Heart right ventricle (tissue), 16 donors: Measurements from ENCODE around the gene CCT8L2. TPM values are rescaled to one million over a fixed set of nuclear protein-coding genes. Genes with fewer than 3 reads are reported as not detected.
"Not testable (repeated sequence)": the region's sequence is repeated elsewhere in the genome, so short reads cannot be mapped to it uniquely, and the experiment has no call there.

Source experiments
- ATAC-seq, 8 donors: fragments of 200-7000 bp; cut with Tn5 transposase; one replicate each; pipeline ENCODE4 v1.9.1; 2020; ENCODE audit warnings: mild to moderate bottlenecking in 8 of 8, moderate library complexity in 8 of 8, moderate number of reproducible peaks in 1 of 8
- DNase-seq, 2 donors: peaks; one replicate each; pipeline ENCODE4 v3.0.0-alpha.2; 2020
- H3K27ac ChIP-seq, 10 donors: fragments of 200-600 bp; sonication (generic) in 2 of 10; one replicate each; pipeline versions ENCODE4 v1.5.0 to v1.8.0; 2020 to 2022; ENCODE audit warnings: mild to moderate bottlenecking in 3 of 10
- H3K27me3 ChIP-seq, 7 donors: fragments of 200-600 bp; one replicate each; pipeline ENCODE4 v1.8.0; 2021 to 2022; ENCODE audit warnings: mild to moderate bottlenecking in 2 of 7
- H3K36me3 ChIP-seq, 9 donors: fragments of 200-600 bp; sonication (generic) in 1 of 9; one replicate each; pipeline versions ENCODE4 v1.5.0 to v1.8.0; 2020 to 2022; ENCODE audit warnings: mild to moderate bottlenecking in 2 of 9
- H3K4me1 ChIP-seq, 9 donors: fragments of 200-600 bp; sonication (generic) in 1 of 9; one replicate each; pipeline versions ENCODE4 v1.5.0 to v1.8.0; 2020 to 2022; ENCODE audit warnings: mild to moderate bottlenecking in 4 of 9
- H3K4me3 ChIP-seq, 10 donors: fragments of 200-600 bp; sonication (generic) in 2 of 10; one replicate each; pipeline versions ENCODE4 v1.5.0 to v1.8.0; 2020 to 2022; ENCODE audit warnings: mild to moderate bottlenecking in 7 of 10, moderate library complexity in 2 of 10
- H3K9me3 ChIP-seq, 11 donors: fragments of 200-600 bp in 10 of 11; sonication (generic) in 2 of 11; one replicate each; pipeline versions ENCODE4 v1.5.0 to v1.8.0; 2013 to 2022; ENCODE audit warnings: mild to moderate bottlenecking in 2 of 11, control low read depth in 1 of 11, moderate library complexity in 1 of 11
- CTCF ChIP-seq, 9 donors: fragments of 200-600 bp; sonication (generic) in 2 of 9; IDR thresholded peaks; one replicate each; pipeline versions ENCODE4 v1.5.0 to v1.8.0; 2021 to 2022; ENCODE audit warnings: antibody characterized with exemption in 9 of 9, mild to moderate bottlenecking in 5 of 9, moderate library complexity in 1 of 9
- whole genome bisulfite sequencing, 2 donors: extraction: QIAGEN DNeasy Blood & Tissue Kit; methylation state at CpG; one replicate each; pipeline ENCODE4 v1.1.7; 2013; ENCODE audit warnings: inconsistent platforms in 1 of 2; 5-methylcytosine and 5-hydroxymethylcytosine counted together
- intact Hi-C, 10 donors: fragments of 100-400 bp; cut with DNase I; formaldehyde crosslinking; loops; one replicate each; pipeline versions ENCODE4 v1.11.1 to v1.14.2; 2022
- polyA plus RNA-seq, 2 donors: library from polyadenylated mRNA; stranded (reverse); fragments of 200-250 nt; gene quantifications; one replicate each; pipeline ENCODE4 v1.2.3, GENCODE V29; 2013
- total RNA-seq, 10 donors: library from RNA; stranded (reverse); fragmentation: NEBNext Ultra II Directional in 3 of 10; extraction: Animal tissue kit (Norgen Biotek cat#: 25700) in 3 of 10; gene quantifications; one replicate each; pipeline versions ENCODE4 v1.2.1 to v1.2.4, GENCODE V29; 2021 to 2023
- donor health status: Arrhythmogenic right ventricular cardiomyopathy.
- donor health status: ischemic (EF 13 %, LVEDD 7.1; RV severe dilation, severe dysfunction).
- donor health status: healthy with polysubstance abuse.
- donor health status: DM: no; HTN: yes; CAD: no.
- donor health status: DM: no; HTN: no; CAD: no.
- donor health status: ischemic (EF 25% LVEDD 6.9; RV normal size, moderate dysfunction).
- donor health status: ischemic (EF 25% LVEDD 5.7; RV mildly dilated, moderate dysfunction).
- donor health status: healthy.
- donor health status: DM: yes; HTN: yes; CAD: no.
- donor health status: Ischemic cardiomyopathy.
- donor health status: ischemic (EF 35%, LVEDD 5.7; RV mildly dilated, moderate dysfunction).
- donor health status: nonischemic (EF 11% LVEDD 7.7; RV severe dilation, severe dysfunction).
- donor health status: DM: yes; HTN: yes; CAD: no.
- donor health status: PGD.
- donor health status: ischemic (EF 29% LVEDD 5.4; RV normal size, mild dysfunction).
- donor health status: nonischemic (EF 23%, LVEDD 6.1; RV moderate dilation, normal function).

CCT8L2 gene
- total and polyA plus RNA-seq, 12 donors, result not detected

- H3K9me3 ChIP-seq, H3K27me3 ChIP-seq, DNase-seq, H3K4me3 ChIP-seq, H3K27ac ChIP-seq, intact Hi-C loops, H3K4me1 ChIP-seq, H3K36me3 ChIP-seq, ATAC-seq: not testable (repeated sequence)
- WGBS, 2 donors, result 81 to 85% methylated on average over 15 of the region's 15 CpGs
Observed at GRCh38 chr22:16565585-16566420, 26.8 kb downstream of the CCT8L2 start.

- intact Hi-C loops, H3K4me3 ChIP-seq, H3K27ac ChIP-seq, H3K27me3 ChIP-seq, H3K4me1 ChIP-seq, H3K9me3 ChIP-seq, DNase-seq, ATAC-seq, H3K36me3 ChIP-seq: not testable (repeated sequence)
- 82 to 83% methylated on average over 5 to 6 of the region's 6 CpGs for WGBS, 2 donors
Observed at GRCh38 chr22:16564837-16565584, 27.6 kb downstream of the CCT8L2 start.

- TF ChIP-seq CTCF (IDR thresholded peaks at IDR 0.05), result no peak
- WGBS, 2 donors, result 73 to 76% methylated on average over 13 to 14 of the region's 14 CpGs
Observed at GRCh38 chr22:16563555-16564520, 28.8 kb downstream of the CCT8L2 start.

GRCh38 chr22:16562711-16563554, 29.7 kb downstream of the CCT8L2 start:
- Histone ChIP-seq H3K4me1 (no peaks in the 10 kb centered on the region), H3K9me3 (no peaks in the 10 kb centered on the region), H3K36me3 (no peaks in the 10 kb centered on the region), H3K27ac (no peak overlapping the region), H3K27me3 (no peaks in the 10 kb centered on the region), H3K4me3 (no peak overlapping the region)
- DNase-seq (no peak), ATAC-seq (no peak)
- intact Hi-C loops, result no loop called here
- no peak for TF ChIP-seq CTCF (IDR thresholded peaks at IDR 0.05)
- 90 to 98% methylated on average over 4 of the region's 4 CpGs for WGBS, 2 donors

More at GRCh38 chr22:16563555-16564520, 28.8 kb downstream of the CCT8L2 start:
- H3K9me3 ChIP-seq, result no peaks in the 10 kb centered on the region
- H3K27ac ChIP-seq, result no peak overlapping the region
- H3K27me3 ChIP-seq, result no peaks in the 10 kb centered on the region
- no peaks in the 10 kb centered on the region for H3K36me3 ChIP-seq
- no peaks in the 10 kb centered on the region for H3K4me1 ChIP-seq
- intact Hi-C loops, result no loop called here
- no peak for DNase-seq
- no peak for ATAC-seq
- no peak overlapping the region for H3K4me3 ChIP-seq

GRCh38 chr22:16561093-16561658, 31.4 kb downstream of the CCT8L2 start:
- H3K27me3 ChIP-seq, H3K9me3 ChIP-seq, DNase-seq, intact Hi-C loops, H3K4me1 ChIP-seq, ATAC-seq, H3K27ac ChIP-seq, H3K4me3 ChIP-seq, H3K36me3 ChIP-seq: not testable (repeated sequence)
- WGBS, 2 donors, result 81 to 88% methylated on average over 5 of the region's 5 CpGs

- WGBS, 2 donors, result 85 to 86% methylated on average over 5 of the region's 5 CpGs
- intact Hi-C loops, H3K4me1 ChIP-seq, H3K9me3 ChIP-seq, H3K36me3 ChIP-seq, H3K4me3 ChIP-seq, H3K27me3 ChIP-seq, H3K27ac ChIP-seq, DNase-seq, ATAC-seq: not testable (repeated sequence)
Observed at GRCh38 chr22:16560651-16561050, 32.0 kb downstream of the CCT8L2 start.

- intact Hi-C loops, H3K4me1 ChIP-seq, H3K9me3 ChIP-seq, DNase-seq, H3K36me3 ChIP-seq, H3K27me3 ChIP-seq, ATAC-seq, H3K27ac ChIP-seq, H3K4me3 ChIP-seq: not testable (repeated sequence)
- 41 to 47% methylated on average over 1 of the region's 1 CpG for WGBS, 2 donors
Observed at GRCh38 chr22:16559996-16560395, 32.6 kb downstream of the CCT8L2 start.
